Astrocyte (in vitro differentiated cells and primary cell): ENCODE results near the gene FAM135A. TPM values are rescaled to one million over a fixed set of nuclear protein-coding genes. Genes with fewer than 3 reads are reported as not detected.

Experiments
- DNase-seq: peaks from one replicate; pipeline ENCODE4 v3.0.0-alpha.2; 2010; ENCODE audit warnings: low read depth
- FAIRE-seq: peaks from 2 replicates; lab custom pipeline; 2011; peaks lifted over from hg19 to GRCh38; lab: Jason Lieb, UNC
- H2AFZ ChIP-seq: 2 replicates; pipeline ENCODE4 v1.6.0; 2012; ENCODE audit warnings: low read depth, low read length, inconsistent platforms
- H3K27ac ChIP-seq: 2 replicates; pipeline ENCODE4 v1.5.1; 2011; ENCODE audit warnings: low read depth, low read length, inconsistent platforms
- H3K27me3 ChIP-seq: 2 replicates; pipeline ENCODE4 v1.6.0; 2011; ENCODE audit warnings: low read length, inconsistent platforms; ENCODE audit not compliant: insufficient read depth
- H3K36me3 ChIP-seq: 2 replicates; pipeline ENCODE4 v1.5.1; 2011; ENCODE audit warnings: low read length, inconsistent platforms; ENCODE audit not compliant: insufficient read depth
- H3K4me1 ChIP-seq: 2 replicates; pipeline ENCODE4 v1.5.1; 2011; ENCODE audit warnings: low read length, inconsistent platforms; ENCODE audit not compliant: insufficient read depth
- H3K4me2 ChIP-seq: 2 replicates; pipeline ENCODE4 v1.6.0; 2012; ENCODE audit warnings: low read length, inconsistent platforms
- H3K4me3 ChIP-seq: 2 replicates; pipeline ENCODE4 v1.5.1; 2011; ENCODE audit warnings: low read depth, mild to moderate bottlenecking, low read length, inconsistent platforms; ENCODE audit not compliant: insufficient read depth
- H3K79me2 ChIP-seq: 2 replicates; pipeline ENCODE4 v1.6.0; 2012; ENCODE audit warnings: mild to moderate bottlenecking, low read length, inconsistent platforms; ENCODE audit not compliant: insufficient read depth
- H3K9ac ChIP-seq: 2 replicates; pipeline ENCODE4 v1.6.0; 2012; ENCODE audit warnings: mild to moderate bottlenecking, low read length, inconsistent platforms
- H3K9me3 ChIP-seq: 2 replicates; pipeline ENCODE4 v1.5.1; 2012; ENCODE audit warnings: low read depth, mild to moderate bottlenecking, low read length, inconsistent platforms; ENCODE audit not compliant: insufficient read depth
- H4K20me1 ChIP-seq: 2 replicates; pipeline ENCODE4 v1.6.0; 2012; ENCODE audit warnings: low read length, inconsistent platforms; ENCODE audit not compliant: insufficient read depth
- H3K27ac Mint-ChIP-seq: one replicate; pipeline ENCODE4 v1.8.0; 2021; ENCODE audit warnings: mild to moderate bottlenecking, mixed read lengths; ENCODE audit not compliant: unreplicated experiment
- H3K27me3 Mint-ChIP-seq: one replicate; pipeline ENCODE4 v1.8.0; 2021; ENCODE audit warnings: low read depth, mixed read lengths; ENCODE audit not compliant: unreplicated experiment
- H3K36me3 Mint-ChIP-seq: one replicate; pipeline ENCODE4 v1.8.0; 2021; ENCODE audit warnings: low read depth, mixed read lengths; ENCODE audit not compliant: unreplicated experiment
- H3K4me1 Mint-ChIP-seq: one replicate; pipeline ENCODE4 v1.8.0; 2021; ENCODE audit warnings: low read depth, mixed read lengths; ENCODE audit not compliant: unreplicated experiment
- H3K4me3 Mint-ChIP-seq: one replicate; pipeline ENCODE4 v1.8.0; 2021; ENCODE audit warnings: mild to moderate bottlenecking, moderate library complexity, mixed read lengths; ENCODE audit not compliant: unreplicated experiment
- H3K9me3 Mint-ChIP-seq: one replicate; pipeline ENCODE4 v1.8.0; 2021; ENCODE audit warnings: mild to moderate bottlenecking, mixed read lengths; ENCODE audit not compliant: unreplicated experiment
- CTCF ChIP-seq: IDR thresholded peaks from 2 replicates; pipeline ENCODE4 v1.5.1; 2011; ENCODE audit warnings: low read depth, mild to moderate bottlenecking, inconsistent platforms, low read length, moderate library complexity; ENCODE audit not compliant: insufficient read depth
- EZH2 ChIP-seq: IDR thresholded peaks from 2 replicates; pipeline ENCODE4 v1.6.1; 2012; ENCODE audit warnings: mild to moderate bottlenecking, low read length, inconsistent platforms; ENCODE audit not compliant: insufficient read depth
- total RNA-seq: library from RNA; stranded (reverse); gene quantifications from 2 replicates; pipeline ENCODE4 v1.2.1, GENCODE V29; 2021

The FAM135A gene
- total RNA-seq, 1 donor from 2014 or later, result 10.0 TPM

GRCh38 chr6:70575899-70576495, 162.7 kb downstream of the FAM135A start:
- FAIRE-seq (no peak), DNase-seq (no peak)
- Histone ChIP-seq H3K4me2 (no peak overlapping the region), H3K79me2 (no peaks in the 10 kb centered on the region), H3K9ac (no peak overlapping the region), H2AFZ (no peak overlapping the region), H3K27ac (no peak overlapping the region), H3K4me1 (no peaks in the 10 kb centered on the region), H4K20me1 (no peaks in the 10 kb centered on the region), H3K4me3 (no peak overlapping the region), H3K36me3 (no peaks in the 10 kb centered on the region), H3K27me3 (no peaks in the 10 kb centered on the region), H3K9me3 (no peaks in the 10 kb centered on the region)
- TF ChIP-seq EZH2 (no peak), CTCF (no peak)
- H3K27me3 Mint-ChIP-seq, result no peaks in the 10 kb centered on the region
- H3K27ac Mint-ChIP-seq, result no peak overlapping the region
- no peaks in the 10 kb centered on the region for H3K4me1 Mint-ChIP-seq
- no peaks in the 10 kb centered on the region for H3K9me3 Mint-ChIP-seq
- H3K36me3 Mint-ChIP-seq, result no peaks in the 10 kb centered on the region
- H3K4me3 Mint-ChIP-seq, result no peak overlapping the region

DNA sequence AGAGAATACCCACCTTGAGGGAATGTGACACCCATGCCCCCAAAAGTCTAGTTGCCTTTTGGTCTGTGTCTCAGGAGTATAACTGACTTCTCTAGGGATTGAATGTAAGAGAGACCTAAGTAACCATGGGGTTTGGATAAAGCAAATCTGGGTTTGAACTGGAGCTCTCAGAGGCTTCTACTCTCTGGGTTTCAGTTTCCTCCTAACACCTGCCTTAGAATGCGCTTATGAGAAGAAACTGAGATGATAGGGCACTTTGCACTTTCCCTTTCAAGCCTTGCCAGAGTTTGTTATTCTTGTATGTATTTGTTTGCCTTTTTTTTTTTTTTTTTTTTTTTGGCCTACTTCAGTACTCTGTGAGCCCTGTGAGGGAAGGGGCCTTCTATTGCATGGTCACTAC, 172.8 kb downstream of the FAM135A start:
- H3K27me3 ChIP-seq, result no peaks in the 10 kb centered on the region
- H3K79me2 ChIP-seq, result no peaks in the 10 kb centered on the region
- H4K20me1 ChIP-seq, result no peaks in the 10 kb centered on the region
- no peak overlapping the region for H3K4me2 ChIP-seq
- H3K4me1 ChIP-seq, result no peaks in the 10 kb centered on the region
- H3K9ac ChIP-seq, result no peak overlapping the region
- no peak overlapping the region for H3K4me3 ChIP-seq
- no peaks in the 10 kb centered on the region for H3K36me3 ChIP-seq
- H3K27ac ChIP-seq, result no peak overlapping the region
- TF ChIP-seq EZH2 (no peak), CTCF (no peak)
- no peaks in the 10 kb centered on the region for H3K4me1 Mint-ChIP-seq
- H3K9me3 ChIP-seq, result no peaks in the 10 kb centered on the region
- H3K27ac Mint-ChIP-seq, result no peak overlapping the region
- FAIRE-seq, result no peak
- peaks cover 8% of the 10 kb centered on the region for H3K36me3 Mint-ChIP-seq
- no peaks in the 10 kb centered on the region for H3K27me3 Mint-ChIP-seq
- H3K9me3 Mint-ChIP-seq, result no peaks in the 10 kb centered on the region
- H3K4me3 Mint-ChIP-seq, result no peak overlapping the region
- DNase-seq, result no peak
- no peak overlapping the region for H2AFZ ChIP-seq

DNA sequence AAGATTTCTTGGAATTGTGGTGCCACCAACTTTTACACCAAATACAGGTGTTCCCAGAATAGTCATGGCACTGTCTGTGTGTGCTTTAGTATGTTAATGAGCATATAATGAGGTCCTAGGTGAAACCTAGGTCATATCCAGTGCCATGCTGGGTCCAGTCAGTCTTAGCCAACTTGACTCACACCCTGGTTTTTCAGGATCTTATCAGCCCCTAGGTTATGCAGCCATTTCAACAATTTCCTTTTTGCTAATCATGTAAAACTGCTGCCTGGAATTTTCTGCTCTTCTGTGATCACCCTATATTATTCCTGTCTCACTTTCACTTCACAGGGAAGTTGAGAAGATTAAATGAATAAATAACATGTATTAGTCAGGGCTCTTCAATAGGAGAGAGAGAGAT, 177.1 kb downstream of the FAM135A start:
- H3K4me1 Mint-ChIP-seq, result no peaks in the 10 kb centered on the region
- Histone ChIP-seq H3K79me2 (no peaks in the 10 kb centered on the region), H3K27me3 (no peaks in the 10 kb centered on the region), H3K4me3 (no peak overlapping the region), H2AFZ (no peak overlapping the region), H3K4me1 (no peaks in the 10 kb centered on the region), H3K27ac (no peak overlapping the region), H3K9me3 (no peaks in the 10 kb centered on the region), H3K36me3 (no peaks in the 10 kb centered on the region), H3K9ac (no peak overlapping the region), H4K20me1 (no peaks in the 10 kb centered on the region), H3K4me2 (no peak overlapping the region)
- no peak overlapping the region for H3K27ac Mint-ChIP-seq
- H3K36me3 Mint-ChIP-seq, result peaks cover 3% of the 10 kb centered on the region
- no peak for TF ChIP-seq CTCF
- TF ChIP-seq EZH2, result no peak
- H3K9me3 Mint-ChIP-seq, result peaks cover 2% of the 10 kb centered on the region
- H3K4me3 Mint-ChIP-seq, result no peak overlapping the region
- DNase-seq (no peak), FAIRE-seq (no peak)
- no peaks in the 10 kb centered on the region for H3K27me3 Mint-ChIP-seq
